Activated CD4-positive, alpha-beta memory T cell treated with anti-CD3 and anti-CD28 coated beads for 36 hours (primary cell): Measurements from ENCODE around the gene CXCL12. TPM values are rescaled to one million over a fixed set of nuclear protein-coding genes. Genes with fewer than 3 reads are reported as not detected.

ENCODE experiments used
- CTCF ChIA-PET: fragments of 350-600 bp; sonication (Branson Sonifier 250); formaldehyde crosslinking; loops from one replicate; lab custom pipeline; 2021; ENCODE audit warnings: antibody characterized with exemption, inconsistent platforms; lab: Charles Lee
- POLR2A ChIA-PET: fragments of 350-600 bp; sonication (Branson Sonifier 250); formaldehyde crosslinking; loops from one replicate; lab custom pipeline; 2021; ENCODE audit warnings: antibody characterized with exemption; lab: Charles Lee
- DNase-seq: peaks from one replicate; pipeline ENCODE4 v3.0.0-alpha.2; 2020
- H3K27ac Mint-ChIP-seq: one replicate; pipeline ENCODE4 v1.8.0; 2021; ENCODE audit warnings: mixed read lengths
- H3K27me3 Mint-ChIP-seq: one replicate; pipeline ENCODE4 v1.8.0; 2021; ENCODE audit warnings: mixed read lengths
- H3K36me3 Mint-ChIP-seq: one replicate; pipeline ENCODE4 v1.8.0; 2021; ENCODE audit warnings: mixed read lengths
- H3K4me1 Mint-ChIP-seq: one replicate; pipeline ENCODE4 v1.8.0; 2021; ENCODE audit warnings: low read depth, mixed read lengths
- H3K4me3 Mint-ChIP-seq: one replicate; pipeline ENCODE4 v1.8.0; 2021; ENCODE audit warnings: mild to moderate bottlenecking, mixed read lengths
- H3K9me3 Mint-ChIP-seq: one replicate; pipeline ENCODE4 v1.8.0; 2021; ENCODE audit warnings: mixed read lengths
- intact Hi-C: fragments of 100-400 bp; cut with micrococcal nuclease; formaldehyde crosslinking; loops from one replicate; pipeline ENCODE4 v1.15.1; 2023
- total RNA-seq, 2 experiments: library from RNA; stranded (reverse); gene quantifications; one replicate each; pipeline ENCODE4 v1.2.3, GENCODE V29; 2021

CXCL12 gene
- total RNA-seq, 2 experiments from 2014 or later, result not detected

- Mint-ChIP-seq H3K9me3 (no peaks in the 10 kb centered on the region), H3K36me3 (no peaks in the 10 kb centered on the region), H3K4me3 (no peak overlapping the region), H3K27me3 (peaks cover 6% of the 10 kb centered on the region), H3K27ac (no peak overlapping the region), H3K4me1 (no peaks in the 10 kb centered on the region)
- no peak for DNase-seq
- CTCF ChIA-PET, result no interaction called here
- intact Hi-C loops, result no loop called here
- POLR2A ChIA-PET, result no interaction called here
Observed at GRCh38 chr10:44352316-44353127, 32.4 kb downstream of the CXCL12 start.

GRCh38 chr10:44348496-44348895, 36.4 kb downstream of the CXCL12 start:
- POLR2A ChIA-PET, result no interaction called here
- Mint-ChIP-seq H3K27me3 (peaks cover 6% of the 10 kb centered on the region), H3K9me3 (no peaks in the 10 kb centered on the region), H3K36me3 (no peaks in the 10 kb centered on the region), H3K4me3 (no peak overlapping the region), H3K27ac (no peak overlapping the region), H3K4me1 (no peaks in the 10 kb centered on the region)
- DNase-seq, result no peak
- CTCF ChIA-PET, result no interaction called here
- intact Hi-C loops, result no loop called here

GRCh38 chr10:44347609-44348400, 37.1 kb downstream of the CXCL12 start:
- POLR2A ChIA-PET, result no interaction called here
- no peak for DNase-seq
- Mint-ChIP-seq H3K9me3 (no peaks in the 10 kb centered on the region), H3K27ac (no peak overlapping the region), H3K36me3 (no peaks in the 10 kb centered on the region), H3K4me3 (no peak overlapping the region), H3K4me1 (no peaks in the 10 kb centered on the region), H3K27me3 (peaks cover 6% of the 10 kb centered on the region)
- intact Hi-C loops, result no loop called here
- CTCF ChIA-PET, result no interaction called here

DNA sequence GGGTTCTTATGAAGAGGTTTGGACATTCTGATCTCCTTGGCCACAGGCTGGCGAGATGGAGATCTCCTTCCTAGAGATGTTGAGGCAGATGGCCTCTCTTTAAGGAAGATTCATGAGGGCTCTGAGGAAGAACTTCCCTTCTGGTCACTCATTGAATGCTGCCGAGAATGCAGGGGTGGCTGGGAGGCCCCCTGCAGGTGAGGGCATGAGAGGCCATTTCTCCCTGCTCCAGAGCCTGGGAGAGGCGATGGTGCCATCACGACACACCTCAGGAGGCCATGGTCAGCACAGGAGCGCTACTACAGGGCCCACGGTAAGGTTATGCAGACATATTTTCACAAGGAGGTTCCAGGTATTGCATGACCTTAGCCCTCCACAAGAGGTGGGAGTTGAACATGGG, 40.2 kb downstream of the CXCL12 start:
- Mint-ChIP-seq H3K36me3 (no peaks in the 10 kb centered on the region), H3K4me3 (no peak overlapping the region), H3K27me3 (peaks cover 5% of the 10 kb centered on the region), H3K9me3 (no peaks in the 10 kb centered on the region), H3K27ac (no peak overlapping the region), H3K4me1 (no peaks in the 10 kb centered on the region)
- CTCF ChIA-PET, result no interaction called here
- DNase-seq, result no peak
- POLR2A ChIA-PET, result no interaction called here
- intact Hi-C loops, result no loop called here

- Mint-ChIP-seq H3K4me1 (no peaks in the 10 kb centered on the region), H3K9me3 (no peaks in the 10 kb centered on the region)
- intact Hi-C loops, result no loop called here
Observed at GRCh38 chr10:44343843-44344242, 41.1 kb downstream of the CXCL12 start.

GRCh38 chr10:44341886-44342285, 43.0 kb downstream of the CXCL12 start:
- Mint-ChIP-seq H3K27ac (no peak overlapping the region), H3K36me3 (no peaks in the 10 kb centered on the region), H3K4me1 (no peaks in the 10 kb centered on the region), H3K4me3 (no peak overlapping the region), H3K9me3 (no peaks in the 10 kb centered on the region), H3K27me3 (peaks cover 5% of the 10 kb centered on the region)
- intact Hi-C loops, result no loop called here
- DNase-seq, result no peak
- ChIA-PET CTCF (no interaction called here), POLR2A (no interaction called here)

More at GRCh38 chr10:44343843-44344242, 41.1 kb downstream of the CXCL12 start:
- peaks cover 5% of the 10 kb centered on the region for H3K27me3 Mint-ChIP-seq
- no peaks in the 10 kb centered on the region for H3K36me3 Mint-ChIP-seq
- no peak for DNase-seq
- no peak overlapping the region for H3K27ac Mint-ChIP-seq
- POLR2A ChIA-PET, result no interaction called here
- no peak overlapping the region for H3K4me3 Mint-ChIP-seq
- CTCF ChIA-PET, result no interaction called here

DNA sequence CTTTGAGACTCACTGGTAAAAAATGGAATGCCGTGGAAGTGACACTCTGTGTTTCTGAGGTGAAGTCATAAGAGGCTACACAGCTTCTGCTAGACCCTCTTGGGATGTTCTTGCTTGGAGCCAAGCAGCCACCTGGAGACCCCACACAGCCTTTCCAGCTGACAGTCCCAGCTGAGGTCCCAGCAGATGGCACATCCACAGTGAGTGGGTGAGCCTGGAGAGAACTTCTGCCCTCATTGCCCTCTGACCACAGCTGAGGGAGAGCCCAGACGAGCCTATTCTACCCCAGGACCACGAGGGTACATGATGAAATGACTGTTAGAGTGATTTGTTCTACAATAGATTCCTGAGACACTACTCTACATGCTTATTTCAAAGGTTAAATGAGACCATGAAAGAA, 44.3 kb downstream of the CXCL12 start:
- intact Hi-C loops, result no loop called here
- DNase-seq, result no peak
- ChIA-PET CTCF (no interaction called here), POLR2A (no interaction called here)
- Mint-ChIP-seq H3K27me3 (peaks cover 5% of the 10 kb centered on the region), H3K4me3 (no peak overlapping the region), H3K9me3 (no peaks in the 10 kb centered on the region), H3K27ac (no peak overlapping the region), H3K36me3 (no peaks in the 10 kb centered on the region), H3K4me1 (no peaks in the 10 kb centered on the region)

GRCh38 chr10:44339218-44339617, 45.7 kb downstream of the CXCL12 start:
- intact Hi-C loops, result no loop called here

GRCh38 chr10:44337081-44337480, 47.8 kb downstream of the CXCL12 start:
- CTCF ChIA-PET, result no interaction called here
- Mint-ChIP-seq H3K4me1 (no peaks in the 10 kb centered on the region), H3K9me3 (no peaks in the 10 kb centered on the region), H3K4me3 (no peak overlapping the region), H3K27me3 (peaks cover 2% of the 10 kb centered on the region), H3K36me3 (no peaks in the 10 kb centered on the region), H3K27ac (no peak overlapping the region)
- POLR2A ChIA-PET, result no interaction called here
- intact Hi-C loops, result no loop called here
- no peak for DNase-seq

More at GRCh38 chr10:44339218-44339617, 45.7 kb downstream of the CXCL12 start:
- no peak overlapping the region for H3K27ac Mint-ChIP-seq
- H3K27me3 Mint-ChIP-seq, result peaks cover 4% of the 10 kb centered on the region
- DNase-seq, result no peak
- no peaks in the 10 kb centered on the region for H3K9me3 Mint-ChIP-seq
- H3K4me1 Mint-ChIP-seq, result no peaks in the 10 kb centered on the region
- ChIA-PET POLR2A (no interaction called here), CTCF (no interaction called here)
- H3K4me3 Mint-ChIP-seq, result no peak overlapping the region
- no peaks in the 10 kb centered on the region for H3K36me3 Mint-ChIP-seq

DNA sequence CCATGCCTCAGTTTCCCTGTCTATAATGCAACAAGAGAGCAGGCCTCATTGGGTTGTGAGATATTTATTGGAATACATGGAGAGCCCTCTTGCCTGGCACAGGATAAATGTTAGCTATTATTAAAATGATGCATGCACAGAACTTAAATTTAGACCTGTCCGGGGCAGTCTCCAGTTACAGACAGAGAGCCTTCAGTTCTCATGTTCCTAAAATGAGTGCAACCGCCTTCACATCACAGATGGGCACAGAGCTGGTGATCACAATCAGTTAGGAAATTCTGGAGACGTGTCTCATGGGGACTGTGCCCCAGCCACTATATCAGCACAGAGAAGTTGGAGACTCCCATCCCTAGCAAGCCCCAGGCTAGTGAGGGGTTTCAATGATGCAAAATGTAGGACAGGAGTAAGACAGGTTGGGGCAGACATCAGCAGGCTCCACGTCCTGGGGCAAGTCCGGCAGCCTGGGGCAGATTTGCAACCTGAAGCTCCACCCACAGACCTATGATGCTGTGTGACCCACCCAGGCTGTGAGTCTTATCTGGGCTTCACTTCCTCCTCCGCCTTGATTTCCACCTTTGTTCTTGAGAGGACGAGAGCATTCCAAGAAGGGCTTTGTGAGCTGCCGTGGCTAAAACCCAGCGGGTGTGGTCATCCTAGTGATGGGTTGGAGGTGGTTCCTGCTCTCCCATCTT, 49.4 kb downstream of the CXCL12 start:
- DNase-seq, result no peak
- POLR2A ChIA-PET, result no interaction called here
- H3K4me3 Mint-ChIP-seq, result no peak overlapping the region
- no peaks in the 10 kb centered on the region for H3K36me3 Mint-ChIP-seq
- H3K27ac Mint-ChIP-seq, result no peak overlapping the region
- H3K9me3 Mint-ChIP-seq, result no peaks in the 10 kb centered on the region
- CTCF ChIA-PET, result no interaction called here
- H3K27me3 Mint-ChIP-seq, result peaks cover 2% of the 10 kb centered on the region
- H3K4me1 Mint-ChIP-seq, result no peaks in the 10 kb centered on the region
- intact Hi-C loops, result no loop called here

- POLR2A ChIA-PET, result no interaction called here
- Mint-ChIP-seq H3K27ac (no peak overlapping the region), H3K4me1 (no peaks in the 10 kb centered on the region), H3K4me3 (no peak overlapping the region), H3K27me3 (peaks cover 2% of the 10 kb centered on the region), H3K9me3 (no peaks in the 10 kb centered on the region), H3K36me3 (no peaks in the 10 kb centered on the region)
- intact Hi-C loops, result no loop called here
- no peak for DNase-seq
- CTCF ChIA-PET, result no interaction called here
Observed at GRCh38 chr10:44334621-44335184, 50.2 kb downstream of the CXCL12 start.

GRCh38 chr10:44334091-44334490, 50.8 kb downstream of the CXCL12 start:
- intact Hi-C loops, result no loop called here
- no peak overlapping the region for H3K4me3 Mint-ChIP-seq
- CTCF ChIA-PET, result no interaction called here
- POLR2A ChIA-PET, result no interaction called here
- H3K9me3 Mint-ChIP-seq, result no peaks in the 10 kb centered on the region
- DNase-seq, result no peak
- no peaks in the 10 kb centered on the region for H3K36me3 Mint-ChIP-seq
- no peaks in the 10 kb centered on the region for H3K4me1 Mint-ChIP-seq
- no peak overlapping the region for H3K27ac Mint-ChIP-seq
- H3K27me3 Mint-ChIP-seq, result peaks cover 2% of the 10 kb centered on the region
